SJSA1 (cell line): Measurements from ENCODE around the gene OR2AP1. TPM values are rescaled to one million over a fixed set of nuclear protein-coding genes. Genes with fewer than 3 reads are reported as not detected.

Experiments
- DNase-seq, 2 experiments: peaks; one replicate each; pipeline ENCODE4 v3.0.0-alpha.2; 2015 to 2020; ENCODE audit warnings: low spot score in 2 of 2, low read depth in 1 of 2
- H3K27ac ChIP-seq: fragments of 250-450 bp; sonication (Bioruptor Pico); 2 replicates; pipeline ENCODE4 v1.5.1; 2020; ENCODE audit warnings: mild to moderate bottlenecking, moderate library complexity
- H3K27me3 ChIP-seq: fragments of 250-450 bp; sonication (Bioruptor Pico); replicated peaks from 2 replicates; pipeline ENCODE4 v1.5.1; 2020; ENCODE audit warnings: mild to moderate bottlenecking, moderate library complexity
- H3K36me3 ChIP-seq: fragments of 250-450 bp; sonication (Bioruptor Pico); 2 replicates; pipeline ENCODE4 v1.5.1; 2020; ENCODE audit warnings: mild to moderate bottlenecking
- H3K4me1 ChIP-seq: fragments of 250-450 bp; sonication (Bioruptor Pico); replicated peaks from 2 replicates; pipeline ENCODE4 v1.6.1; 2021; ENCODE audit warnings: mild to moderate bottlenecking
- H3K4me3 ChIP-seq: fragments of 250-450 bp; sonication (Bioruptor Pico); 2 replicates; pipeline ENCODE4 v1.5.1; 2020; ENCODE audit warnings: mild to moderate bottlenecking
- H3K9me3 ChIP-seq: fragments of 250-450 bp; sonication (Bioruptor Pico); replicated peaks from 2 replicates; pipeline ENCODE4 v1.5.1; 2020; ENCODE audit warnings: mild to moderate bottlenecking
- total RNA-seq: library from RNA; depleted of rRNA; stranded (reverse); fragments of >200 nt; shearing (Covaris generic); gene quantifications from 2 replicates; pipeline ENCODE4 v1.2.3, GENCODE V29; 2014; rRNA removed

OR2AP1 gene
- total RNA-seq, 1 experiment from 2014 or later, result not detected

DNA sequence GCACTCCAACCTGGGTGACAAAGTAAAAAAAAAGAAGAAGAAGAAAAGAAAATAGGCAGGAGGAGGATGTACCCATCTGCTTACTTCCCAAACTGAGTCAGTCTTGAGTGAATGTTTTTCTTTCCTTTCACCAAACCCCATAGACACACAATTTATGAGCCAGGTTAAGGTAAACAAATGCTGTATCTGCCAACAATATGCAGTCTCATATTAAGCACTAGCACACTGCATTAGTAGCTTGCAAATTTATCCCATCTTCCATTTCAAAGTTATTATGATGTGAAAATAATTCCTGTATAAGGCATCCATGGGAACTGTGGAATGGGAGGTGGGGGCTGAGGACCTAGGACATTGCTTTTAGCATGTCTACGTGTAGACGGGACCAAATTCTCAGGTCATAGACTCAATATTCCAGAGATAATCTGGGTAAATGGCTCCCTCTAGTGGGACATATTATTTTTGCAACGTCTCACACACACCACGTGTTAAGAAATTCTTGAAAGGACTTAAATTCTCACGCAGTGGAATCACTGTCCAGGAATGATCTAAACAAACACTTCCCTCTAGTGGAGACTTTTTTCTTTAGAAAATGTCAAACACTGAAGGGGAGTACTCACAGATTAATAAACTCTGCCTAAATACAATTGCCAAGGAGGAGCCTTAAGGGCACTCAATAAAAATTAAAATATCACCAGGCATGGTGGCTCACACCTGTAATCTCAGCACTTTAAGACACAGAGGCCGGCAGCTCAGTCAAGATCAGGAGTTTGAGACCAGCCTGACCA is 47.3 kb downstream of the OR2AP1 start:
- H3K27me3 ChIP-seq, result 0 out of 2 replicates have a peak, but pooled peaks cover 3% of the 10 kb centered on the region
- no peaks in the 10 kb centered on the region for H3K36me3 ChIP-seq
- H3K4me1 ChIP-seq, result no peaks in the 10 kb centered on the region
- no peak overlapping the region for H3K4me3 ChIP-seq
- H3K27ac ChIP-seq, result no peak overlapping the region
- DNase-seq, result peak; percentile 58 to 82
- H3K9me3 ChIP-seq, result no peaks in the 10 kb centered on the region

DNA sequence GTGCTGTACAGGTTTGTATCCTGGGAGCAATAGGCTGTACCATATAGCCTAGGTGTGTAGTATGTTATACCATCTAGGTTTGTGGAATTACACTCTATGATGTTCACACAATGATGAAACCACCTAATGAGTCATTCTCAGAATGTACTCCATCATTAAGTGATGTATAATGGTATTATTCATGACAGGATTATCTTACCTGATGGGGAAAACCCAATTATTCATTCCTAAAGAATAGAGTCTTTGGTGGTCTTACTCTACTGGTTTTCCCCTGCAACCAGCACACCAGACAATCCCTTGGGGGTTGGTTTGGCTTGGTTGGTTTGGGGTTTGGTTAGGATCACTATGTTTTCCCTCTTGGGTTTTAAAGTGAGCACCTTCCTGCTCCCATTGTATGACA is 51.8 kb downstream of the OR2AP1 start:
- DNase-seq, result no peak
- Histone ChIP-seq H3K4me3 (no peak overlapping the region), H3K27ac (no peak overlapping the region), H3K9me3 (no peaks in the 10 kb centered on the region), H3K27me3 (0 out of 2 replicates have a peak, but pooled peaks cover 7% of the 10 kb centered on the region), H3K36me3 (no peaks in the 10 kb centered on the region), H3K4me1 (no peaks in the 10 kb centered on the region)

Other genes starting within 250 kb of the OR2AP1 start
- gene OR6C3, start 241.7 kb upstream of the OR2AP1 start, total RNA-seq, result not detected in 2 replicates
- not detected in 2 replicates for gene OR6C75, start 209.5 kb upstream of the OR2AP1 start, total RNA-seq
- not detected in 2 replicates for gene OR6C65, start 171.9 kb upstream of the OR2AP1 start, total RNA-seq
- gene OR6C76, start 146.2 kb upstream of the OR2AP1 start, total RNA-seq, result not detected in 2 replicates
- gene OR6C2, start 128.4 kb upstream of the OR2AP1 start, total RNA-seq, result not detected in 2 replicates
- gene OR6C70, start 102.3 kb upstream of the OR2AP1 start, total RNA-seq, result not detected in 2 replicates
- gene OR6C68, start 80.1 kb upstream of the OR2AP1 start, total RNA-seq, result not detected in 2 replicates
- gene OR6C4, start 22.9 kb upstream of the OR2AP1 start, total RNA-seq, result not detected in 2 replicates
- not detected in 2 replicates for gene OR10P1, start 64.4 kb downstream of the OR2AP1 start, total RNA-seq
- 0.24 TPM in 1 of 2 replicates, not detected in the other for gene ITGA7, start 135.4 kb downstream of the OR2AP1 start, total RNA-seq
- gene BLOC1S1, start 143.6 kb downstream of the OR2AP1 start, total RNA-seq, result 82.0 and 91.9 TPM in 2 replicates
- 0.22 and 1.9 TPM in 2 replicates for gene RDH5, start 147.9 kb downstream of the OR2AP1 start, total RNA-seq
- 1,021 and 1,450 TPM in 2 replicates for gene CD63, start 156.5 kb downstream of the OR2AP1 start, total RNA-seq
- 1.7 and 2.7 TPM in 2 replicates for gene GDF11, start 170.7 kb downstream of the OR2AP1 start, total RNA-seq
- 124 and 208 TPM in 2 replicates for gene SARNP, start 245.3 kb downstream of the OR2AP1 start, total RNA-seq
- 15.4 and 15.7 TPM in 2 replicates for gene ORMDL2, start 245.6 kb downstream of the OR2AP1 start, total RNA-seq